Erythroblast (primary cell): ENCODE data around the gene FLOT1.
"Not testable (repeated sequence)": the region's sequence is repeated elsewhere in the genome, so short reads cannot be mapped to it uniquely, and the experiment has no call there.

ENCODE experiments used
- DNase-seq, 2 experiments: peaks; one replicate each; lab custom pipeline; 2025; lab: John Stamatoyannopoulos, UW
- GATA1 ChIP-seq: IDR thresholded peaks from 2 replicates; pipeline ENCODE4 v1.6.1; 2011; ENCODE audit warnings: low read depth, mild to moderate bottlenecking, control low read depth, low read length, moderate library complexity
- POLR2A ChIP-seq: IDR thresholded peaks from 2 replicates; pipeline ENCODE4 v1.6.1; 2011; ENCODE audit warnings: mild to moderate bottlenecking, low read length

The FLOT1 gene

DNA sequence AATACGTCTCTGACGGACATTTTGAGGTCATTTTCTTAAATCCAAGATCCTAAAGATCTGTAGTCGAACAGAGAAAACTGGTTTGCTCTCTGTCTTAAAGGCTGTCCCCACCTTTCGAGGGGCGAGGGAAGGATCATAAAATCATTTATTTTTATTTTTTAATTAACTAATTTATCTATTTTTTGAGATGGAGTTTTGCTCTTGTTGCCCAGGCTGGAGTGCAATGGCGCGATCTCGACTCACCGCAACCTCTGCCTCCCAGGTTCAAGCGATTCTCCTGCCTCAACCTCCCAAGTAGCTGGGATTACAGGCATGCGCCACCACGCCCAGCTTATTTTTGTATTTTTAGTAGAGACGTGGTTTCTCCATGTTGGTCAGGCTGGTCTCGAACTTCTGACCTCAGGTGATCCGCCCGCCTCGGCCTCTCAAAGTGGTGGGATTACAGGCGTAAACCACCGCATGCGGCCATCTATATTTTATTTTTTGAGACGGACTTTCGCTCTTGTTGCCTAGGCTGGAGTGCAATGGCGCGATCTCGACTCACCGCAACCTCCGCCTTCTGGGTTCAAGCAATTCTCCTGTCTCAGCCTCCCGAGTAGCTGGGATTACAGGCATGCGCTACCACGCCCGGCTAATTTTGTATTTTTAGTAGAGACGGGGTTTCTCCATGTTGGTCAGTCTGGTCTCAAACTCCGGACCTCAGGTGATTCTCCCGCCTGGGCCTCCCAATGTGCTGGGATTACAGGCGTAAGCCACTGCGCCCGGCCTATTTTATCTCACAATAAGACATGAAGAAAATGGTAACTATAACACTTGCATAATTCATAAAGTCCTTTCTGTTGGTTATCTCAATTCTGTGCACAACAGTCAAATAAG lies 24.4 kb downstream of the FLOT1 start:
- DNase-seq, result not testable (repeated sequence)
- peak; percentile 9 for TF ChIP-seq POLR2A

DNA sequence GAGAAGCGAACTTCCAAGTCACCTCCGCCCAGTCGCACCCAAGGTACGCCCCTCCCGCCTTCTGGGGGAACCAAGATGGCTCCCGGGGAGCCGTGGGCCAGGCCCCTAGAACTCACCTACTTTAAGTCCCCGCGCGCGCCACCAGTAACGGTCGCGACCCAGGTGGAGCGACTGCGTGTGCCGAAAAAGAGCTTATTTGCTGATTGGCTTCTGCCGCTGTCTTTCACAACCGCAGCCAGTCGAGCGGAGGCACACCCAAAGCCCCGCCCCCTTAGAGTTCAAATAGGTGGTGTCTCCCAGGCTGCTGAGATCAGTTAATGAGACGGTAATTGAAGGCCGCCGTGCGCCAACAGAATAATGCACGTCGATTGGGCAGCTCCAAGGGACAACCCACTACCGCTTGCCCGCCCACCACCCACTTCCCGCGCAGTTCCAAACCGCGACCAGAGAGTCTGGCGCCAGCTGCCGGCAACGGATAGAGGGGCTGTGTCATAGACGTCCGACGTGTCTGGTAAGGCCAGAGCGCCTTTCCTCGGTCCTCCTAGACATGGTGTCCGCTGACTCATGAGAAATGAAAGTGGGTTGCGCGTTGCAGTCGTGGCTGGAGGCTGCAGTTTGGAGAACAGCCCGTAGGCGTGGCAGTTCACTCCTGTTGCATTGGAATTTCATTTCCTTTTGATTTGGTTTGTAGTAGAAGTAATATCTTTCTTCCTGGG lies 25.2 kb downstream of the FLOT1 start, which contains the start of gene MDC1:
TSS of gene MDC1 (minus strand) at position 153 of the 716 bp plus-strand sequence. CDS start 2,106 bp downstream, outside the sequence.
- DNase-seq, result peak; percentile 100
- TF ChIP-seq GATA1, result no peak
- TF ChIP-seq POLR2A, result peak; percentile 91

DNA sequence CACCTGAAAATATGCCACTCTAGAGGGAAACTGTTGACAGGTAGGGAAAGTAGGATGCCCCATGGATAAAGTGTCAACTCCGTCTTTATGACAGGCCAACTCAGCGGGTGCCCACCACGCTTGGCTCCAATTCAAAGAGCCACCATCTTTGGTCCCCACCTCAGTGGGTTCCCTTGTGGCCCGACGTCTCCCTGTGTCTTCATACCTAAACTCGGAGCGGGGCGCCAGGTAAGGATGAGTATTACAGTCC lies 25.7 kb downstream of the FLOT1 start:
- DNase-seq, result no peak
- TF ChIP-seq GATA1 (no peak), POLR2A (no peak)

DNA sequence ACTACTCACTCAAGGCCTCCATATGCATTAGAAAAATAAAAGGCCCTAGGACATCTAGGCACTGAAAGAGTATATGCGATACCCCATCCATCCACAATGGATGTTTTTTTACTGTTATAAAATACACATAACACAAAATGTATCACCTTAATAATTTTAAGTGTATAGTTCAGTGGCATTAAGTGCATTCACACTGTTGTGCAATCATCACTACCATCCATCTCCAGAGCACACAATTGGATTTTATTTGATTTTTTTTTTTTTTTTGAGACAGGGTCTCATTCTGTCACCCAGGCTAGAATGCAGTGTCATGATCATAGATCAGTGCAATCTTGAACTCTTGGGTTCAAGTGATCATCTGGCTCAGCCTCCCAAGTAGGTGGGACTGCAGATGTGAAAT lies 28.2 kb downstream of the FLOT1 start:
- no peak for DNase-seq
- TF ChIP-seq GATA1 (no peak), POLR2A (no peak)

DNA sequence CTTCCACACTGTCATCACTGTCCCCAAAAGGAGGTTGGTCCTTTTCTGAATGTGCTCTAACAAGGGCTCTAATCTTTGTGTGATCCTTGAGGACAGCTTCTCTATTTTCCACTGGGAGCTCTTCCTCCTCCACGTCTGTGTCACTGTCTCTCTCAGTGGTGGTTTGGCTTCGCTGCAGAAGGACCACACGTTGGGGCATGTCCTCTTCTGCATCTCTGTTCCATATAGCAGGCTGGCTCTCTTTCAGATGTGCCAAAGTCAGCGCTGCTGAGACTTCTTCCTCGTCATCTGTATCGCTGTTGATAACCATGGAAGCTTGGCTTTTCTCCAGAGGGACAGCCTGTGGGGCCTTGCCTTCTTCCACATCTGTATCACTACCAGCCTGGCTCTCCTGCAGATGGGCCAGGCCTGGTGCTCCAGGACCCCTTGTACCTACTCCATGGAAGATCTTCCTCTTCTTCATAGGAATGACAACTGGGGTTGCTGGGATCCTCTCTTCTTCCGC lies 30.0 kb downstream of the FLOT1 start:
- peak; percentile 75 to 79 for DNase-seq
- TF ChIP-seq GATA1 (no peak), POLR2A (peak; percentile 36)

DNA sequence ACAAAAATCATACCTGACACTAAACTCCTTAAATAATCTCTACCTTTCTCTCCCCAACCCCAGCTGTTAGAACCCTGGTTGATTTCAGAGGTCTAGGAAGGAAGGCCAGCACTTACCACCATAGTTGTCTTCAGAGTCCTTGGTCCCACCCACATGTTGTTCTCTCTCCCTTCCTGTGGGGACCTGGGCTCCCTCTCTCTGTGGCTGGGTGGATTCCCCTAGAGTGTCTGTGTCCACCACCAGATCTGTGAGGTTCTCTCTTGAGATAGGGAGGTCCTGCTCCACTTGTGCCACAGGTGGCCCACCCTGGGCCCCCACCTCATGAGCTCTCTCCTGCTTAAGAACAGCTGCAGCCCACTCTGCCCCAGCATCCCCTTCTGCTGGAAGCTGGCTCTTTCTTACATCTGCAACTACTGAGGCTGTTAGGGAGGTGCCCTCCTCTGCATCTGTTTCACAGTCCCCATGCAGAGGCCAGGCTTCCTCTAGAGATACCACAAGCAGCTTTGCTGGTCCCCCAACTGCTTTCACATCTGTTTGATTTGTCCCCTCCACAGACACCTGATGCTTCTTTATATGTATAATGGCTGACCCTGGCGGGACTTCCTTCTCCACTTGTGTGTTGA lies 30.6 kb downstream of the FLOT1 start:
- TF ChIP-seq GATA1 (no peak), POLR2A (no peak)
- DNase-seq, result no peak

DNA sequence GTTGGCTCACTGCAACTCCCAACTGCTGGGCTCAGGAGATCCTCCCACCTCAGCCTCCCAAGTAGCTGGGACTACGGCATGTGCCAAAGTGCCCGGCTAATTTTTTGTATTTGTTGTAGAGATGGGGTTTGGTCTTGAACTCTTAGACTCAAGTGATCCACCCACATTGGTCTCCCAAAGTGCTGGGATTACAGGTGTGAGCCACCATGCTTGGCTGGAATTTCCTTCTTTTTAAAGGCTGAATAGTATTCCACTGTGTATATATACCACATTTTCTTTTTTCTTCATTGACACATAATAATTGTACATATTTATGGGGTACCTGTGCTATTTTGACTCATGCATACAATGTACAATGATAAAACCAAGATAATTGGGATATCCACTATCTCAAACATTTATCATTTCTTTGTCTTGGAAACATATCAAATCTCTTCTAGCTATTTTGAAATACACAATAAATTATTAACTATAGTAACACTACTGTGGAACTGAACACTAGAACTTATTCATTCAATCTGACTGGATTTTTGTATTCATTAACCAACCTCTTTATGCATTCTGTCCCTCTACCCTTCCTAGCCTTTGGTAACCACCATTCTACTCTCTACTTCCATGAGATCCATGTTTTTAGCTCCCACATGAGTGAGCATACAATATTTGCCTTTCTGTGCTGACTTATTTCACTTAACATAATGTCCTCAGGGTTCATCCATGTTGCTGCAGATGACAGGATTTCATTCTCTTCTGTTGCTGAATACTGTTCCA lies 33.2 kb downstream of the FLOT1 start:
- DNase-seq, result no peak
- TF ChIP-seq GATA1, result no peak
- TF ChIP-seq POLR2A, result no peak

DNA sequence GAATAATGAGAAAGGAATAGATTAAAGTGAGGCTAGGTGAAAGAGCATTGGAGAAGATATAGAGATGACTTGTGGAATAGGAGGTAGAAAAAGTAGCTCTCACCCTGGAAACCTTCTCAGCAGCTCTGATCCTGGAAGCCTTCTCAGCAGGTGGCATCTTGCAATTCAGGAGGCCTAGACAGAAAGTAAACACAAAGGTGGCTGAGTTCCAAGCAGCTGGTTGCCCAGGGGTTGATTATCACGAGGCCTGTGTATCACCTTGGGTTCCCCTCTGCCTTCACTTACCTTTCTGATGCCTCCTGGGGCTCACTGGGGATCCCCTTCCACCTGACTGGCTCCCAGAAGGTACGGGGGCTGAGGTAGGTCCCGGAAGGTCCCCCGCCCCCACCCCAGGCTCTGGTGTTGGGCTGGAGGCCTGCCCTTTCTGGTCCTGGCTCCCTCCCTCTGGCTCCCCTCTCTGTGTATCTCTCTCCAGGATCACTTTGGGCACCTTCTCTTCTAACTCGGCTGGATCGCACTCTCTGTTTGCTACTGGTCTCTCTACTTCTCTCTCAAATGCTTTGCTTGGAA lies 35.1 kb downstream of the FLOT1 start:
- TF ChIP-seq POLR2A, result no peak
- no peak for TF ChIP-seq GATA1
- no peak for DNase-seq

DNA sequence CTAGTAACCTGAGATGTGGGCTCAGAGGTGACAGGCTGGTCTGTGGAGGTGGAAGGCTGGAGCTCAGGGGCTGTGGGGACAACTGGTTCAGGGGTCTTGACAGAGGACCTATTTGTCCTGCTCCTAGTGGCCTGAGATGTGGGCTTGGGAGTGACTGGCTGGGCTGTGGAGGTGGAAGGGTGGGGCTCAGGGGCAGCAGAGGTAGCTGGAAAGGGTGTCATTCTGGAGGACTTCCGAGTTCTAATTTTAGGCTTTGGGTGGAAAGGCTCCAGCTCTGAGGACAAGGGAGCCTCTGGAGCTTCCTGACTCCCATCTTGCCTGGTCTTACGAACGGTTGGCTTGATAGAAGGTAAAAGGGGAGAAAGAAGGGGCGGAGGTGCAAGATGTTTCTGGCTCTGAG lies 36.9 kb downstream of the FLOT1 start:
- no peak for TF ChIP-seq GATA1
- no peak for TF ChIP-seq POLR2A

DNA sequence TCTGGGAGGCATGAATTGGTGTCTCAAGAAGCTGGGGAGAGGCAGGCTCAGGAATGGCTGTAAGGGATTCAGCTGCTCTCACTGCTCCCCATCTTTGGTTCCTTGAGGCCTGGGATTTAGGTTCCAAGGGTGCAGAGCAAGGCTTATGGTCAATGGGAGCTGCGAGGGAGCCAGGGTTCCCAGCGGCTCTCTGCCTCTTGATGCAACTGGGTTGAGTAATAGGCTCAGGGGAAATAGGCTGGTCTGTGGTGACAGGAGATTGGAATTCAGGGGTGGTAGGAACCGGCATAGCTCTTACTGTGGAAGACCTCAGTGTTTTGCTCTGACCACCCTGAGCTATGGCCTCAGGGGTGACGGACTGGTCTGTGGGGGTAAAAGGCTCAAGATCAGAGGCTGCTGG lies 38.7 kb downstream of the FLOT1 start:
- TF ChIP-seq GATA1 (no peak), POLR2A (no peak)
- no peak for DNase-seq

More for the DNA sequence above, 36.9 kb downstream of the FLOT1 start:
- no peak for DNase-seq

DNA sequence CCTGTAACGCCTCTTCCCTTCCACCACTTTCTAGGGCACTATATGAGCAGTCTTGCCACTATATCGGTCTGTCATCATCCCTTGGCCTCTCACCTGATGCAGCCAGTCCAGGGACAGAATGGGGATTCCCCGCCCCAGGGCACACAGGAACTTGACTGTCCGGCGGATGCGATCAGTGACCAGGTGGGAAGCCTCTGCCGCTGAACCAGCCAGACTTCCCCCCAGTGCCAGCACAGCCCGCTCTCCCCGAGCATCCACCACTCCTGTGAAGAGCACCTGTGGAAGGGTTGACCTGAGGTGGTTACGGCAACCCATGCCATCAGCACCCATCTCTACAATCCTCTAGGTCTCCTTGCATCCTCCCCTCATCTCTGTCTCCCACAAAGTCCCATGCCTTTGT lies 39.5 kb downstream of the FLOT1 start:
- no peak for DNase-seq
- no peak for TF ChIP-seq GATA1

DNA sequence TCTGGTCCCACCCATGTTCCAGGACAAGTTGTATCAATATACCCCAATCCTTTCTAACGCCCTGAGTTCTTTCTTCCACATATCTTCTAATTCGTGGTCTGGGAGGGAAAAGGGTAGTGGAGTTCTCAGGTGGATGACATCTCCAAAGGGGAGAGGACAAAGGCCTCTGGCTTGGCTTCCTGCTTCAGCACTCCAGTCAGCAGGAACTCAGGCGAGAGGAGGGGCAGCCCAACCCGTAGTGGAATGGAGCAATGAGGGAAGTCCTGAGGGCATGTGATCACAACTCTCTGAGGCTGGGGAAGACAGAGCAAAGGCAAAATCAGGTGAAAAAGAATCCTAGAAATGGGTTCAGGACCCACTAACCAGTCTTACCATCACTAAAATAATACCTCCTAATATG lies 42.1 kb downstream of the FLOT1 start:
- DNase-seq, result no peak
- TF ChIP-seq GATA1, result no peak
- no peak for TF ChIP-seq POLR2A

DNA sequence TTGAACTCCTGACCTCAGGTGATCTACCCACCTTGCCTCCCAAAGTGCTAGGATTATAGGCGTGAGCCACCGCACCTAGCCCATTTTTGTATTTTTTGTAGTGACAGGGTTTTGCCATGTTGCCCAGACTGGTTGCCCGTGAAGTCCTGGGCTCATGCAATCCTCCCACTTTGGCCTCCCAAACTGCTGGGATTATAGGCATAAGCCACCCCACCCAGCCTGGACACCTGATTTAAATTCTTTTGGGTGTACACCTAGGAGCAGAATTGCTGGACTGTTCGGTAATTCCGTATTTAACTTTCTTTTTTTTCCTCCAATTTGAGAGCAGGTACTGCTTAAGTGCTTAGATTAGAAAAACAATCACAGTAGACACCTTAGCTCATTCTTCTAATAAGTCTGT lies 46.1 kb downstream of the FLOT1 start:
- no peak for TF ChIP-seq GATA1
- TF ChIP-seq POLR2A, result no peak
- no peak for DNase-seq
